CD4-positive, alpha-beta T cell treated with Interleukin-15 for 1 hour (primary cell): ENCODE data around the gene SCNM1.
"Not testable (repeated sequence)": the region's sequence is repeated elsewhere in the genome, so short reads cannot be mapped to it uniquely, and the experiment has no call there.

Experiments used
- DNase-seq: peaks from one replicate; pipeline ENCODE4 v3.0.0-alpha.2; 2020

The SCNM1 gene

DNA sequence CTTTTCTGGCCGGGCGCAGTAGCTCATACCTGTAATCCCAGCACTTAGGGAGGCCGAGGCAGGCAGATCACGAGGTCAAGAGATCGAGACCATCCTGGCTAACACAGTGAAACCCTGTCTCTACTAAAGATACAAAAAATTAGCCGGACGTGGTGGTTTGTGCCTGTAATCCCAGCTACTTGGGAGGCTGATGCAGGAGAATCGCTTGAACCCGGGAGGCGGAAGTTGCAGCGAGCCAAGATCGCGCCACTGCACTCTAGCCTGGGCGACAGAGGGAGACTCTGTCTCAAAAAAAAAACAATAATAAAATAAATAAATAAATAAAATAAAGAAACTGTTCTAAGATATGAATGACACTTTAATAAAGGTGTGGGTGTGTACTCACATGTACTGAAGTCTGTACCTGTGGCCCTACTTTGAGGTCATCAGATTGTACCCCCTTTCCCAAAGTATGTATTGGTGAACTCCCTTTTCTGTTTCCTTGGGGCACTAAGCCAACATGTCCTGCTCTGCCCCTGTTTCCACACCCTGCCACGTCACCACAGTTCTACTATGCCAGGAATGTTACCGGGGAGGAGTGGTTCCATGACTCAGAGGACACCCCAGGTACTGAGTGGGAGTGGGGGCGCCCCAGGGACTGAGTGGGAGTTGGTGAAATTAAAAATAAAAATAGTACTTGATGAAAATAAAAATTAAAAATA is 29.1 kb downstream of the SCNM1 start:
- DNase-seq = not testable (repeated sequence)

GRCh38 chr1:151196292-151196800 is 30.4 kb downstream of the SCNM1 start:
- DNase-seq = peak; percentile 46

DNA sequence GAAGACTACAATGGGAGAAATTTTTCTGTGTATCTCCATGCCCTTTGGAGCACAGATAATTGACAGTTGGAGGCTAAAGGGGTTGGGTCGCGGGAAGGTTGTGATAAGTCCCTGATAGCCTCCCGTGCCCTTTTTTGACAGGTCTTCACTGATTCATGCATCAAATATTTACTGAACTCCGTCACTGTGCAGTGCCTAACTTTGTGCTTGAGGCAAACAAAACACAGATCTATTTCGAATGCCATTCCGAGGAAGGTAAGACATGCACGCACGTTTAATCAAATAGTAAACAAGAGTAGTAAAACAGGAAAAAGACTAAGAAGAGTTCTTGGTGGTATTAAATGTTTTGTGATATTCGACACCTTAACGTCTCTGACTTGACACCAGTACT is 31.9 kb downstream of the SCNM1 start:
- no peak for DNase-seq

- peak; percentile 99 for DNase-seq
Observed at GRCh38 chr1:151198254-151199127, 32.5 kb downstream of the SCNM1 start, which contains the start of gene PIP5K1A. Gene PIP5K1A (plus strand): TSS chr1:151198552. CDS start chr1:151198997, 445 bp downstream.

DNA sequence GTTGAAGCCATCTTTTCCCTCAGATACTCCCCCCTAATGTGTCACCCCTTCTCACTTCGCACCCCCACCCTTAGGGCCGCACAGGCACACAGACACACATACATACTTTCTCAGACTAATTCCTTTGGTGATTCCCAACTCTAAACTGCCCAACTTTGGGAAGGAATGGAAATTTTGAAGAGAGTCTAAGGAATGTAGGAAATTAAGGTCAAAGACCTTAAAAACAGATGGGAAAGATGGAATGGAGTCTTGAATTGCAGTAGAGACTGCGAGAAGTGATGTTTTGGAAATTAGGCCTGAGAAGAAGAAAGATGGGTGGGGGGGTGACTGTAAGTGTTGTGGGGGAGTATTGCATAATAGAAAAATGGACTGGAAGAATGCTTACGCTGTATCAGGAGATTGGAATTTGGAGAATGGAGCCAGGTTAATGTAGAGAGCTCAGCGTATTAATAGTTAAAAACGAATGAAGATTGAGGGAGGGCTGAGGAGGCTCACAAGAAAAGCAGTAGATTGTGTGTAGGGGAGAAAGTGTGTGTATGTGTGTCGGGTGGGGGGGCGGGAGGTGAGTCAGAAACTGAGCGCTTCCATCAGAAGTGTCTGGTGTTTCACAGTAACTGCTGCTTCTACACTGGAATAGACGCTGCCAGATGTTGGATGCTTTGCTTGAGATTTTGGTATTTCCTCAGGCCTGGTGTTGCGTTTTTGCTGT is 34.1 kb downstream of the SCNM1 start:
- no peak for DNase-seq

DNA sequence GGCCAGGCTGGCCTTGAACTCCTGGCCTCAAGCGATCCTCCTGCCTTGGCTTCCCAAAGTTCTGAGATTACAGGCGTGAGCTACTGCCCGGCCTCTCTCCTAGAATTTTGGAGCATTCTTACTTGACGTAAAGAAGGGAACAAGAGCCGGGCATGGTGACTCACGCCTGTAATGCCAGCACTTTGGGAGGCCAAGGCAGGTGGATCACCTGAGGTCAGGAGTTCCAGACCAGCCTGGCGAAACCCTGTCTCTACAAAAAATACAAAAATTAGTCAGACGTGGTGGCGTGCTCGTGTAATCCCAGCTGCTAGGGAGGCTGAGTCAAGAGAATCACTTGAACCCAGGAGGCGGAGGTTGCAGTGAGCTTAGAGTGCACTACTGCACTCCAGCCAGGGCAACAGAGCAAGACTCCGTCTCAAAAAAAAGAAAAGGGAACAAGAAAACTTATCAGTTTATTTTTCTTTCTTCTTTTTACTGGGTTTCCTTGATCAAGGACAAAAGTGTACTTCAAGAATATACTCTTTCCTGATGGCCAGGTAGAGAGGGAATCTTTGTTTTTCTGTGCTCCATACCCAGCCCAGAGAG is 39.5 kb downstream of the SCNM1 start:
- DNase-seq = not testable (repeated sequence)

DNA sequence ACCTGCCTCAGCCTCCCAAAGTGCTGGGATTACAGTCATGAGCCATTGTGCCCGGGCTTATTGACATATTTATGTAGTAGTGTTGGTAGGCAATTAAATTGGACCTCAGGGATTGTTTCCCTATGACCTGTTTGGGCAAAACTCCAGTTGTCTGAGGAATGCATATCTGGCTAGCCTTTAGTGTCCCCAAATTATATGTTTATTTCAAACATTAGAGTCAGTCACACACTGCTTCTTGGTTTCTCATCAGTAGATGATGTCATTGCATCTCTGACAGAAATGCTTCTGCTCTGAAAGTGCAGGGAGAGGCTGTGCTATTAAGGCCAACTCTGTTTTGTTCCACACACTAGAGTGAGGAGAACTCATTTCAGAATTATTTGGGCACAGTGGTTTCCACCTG is 44.9 kb downstream of the SCNM1 start:
- no peak for DNase-seq

DNA sequence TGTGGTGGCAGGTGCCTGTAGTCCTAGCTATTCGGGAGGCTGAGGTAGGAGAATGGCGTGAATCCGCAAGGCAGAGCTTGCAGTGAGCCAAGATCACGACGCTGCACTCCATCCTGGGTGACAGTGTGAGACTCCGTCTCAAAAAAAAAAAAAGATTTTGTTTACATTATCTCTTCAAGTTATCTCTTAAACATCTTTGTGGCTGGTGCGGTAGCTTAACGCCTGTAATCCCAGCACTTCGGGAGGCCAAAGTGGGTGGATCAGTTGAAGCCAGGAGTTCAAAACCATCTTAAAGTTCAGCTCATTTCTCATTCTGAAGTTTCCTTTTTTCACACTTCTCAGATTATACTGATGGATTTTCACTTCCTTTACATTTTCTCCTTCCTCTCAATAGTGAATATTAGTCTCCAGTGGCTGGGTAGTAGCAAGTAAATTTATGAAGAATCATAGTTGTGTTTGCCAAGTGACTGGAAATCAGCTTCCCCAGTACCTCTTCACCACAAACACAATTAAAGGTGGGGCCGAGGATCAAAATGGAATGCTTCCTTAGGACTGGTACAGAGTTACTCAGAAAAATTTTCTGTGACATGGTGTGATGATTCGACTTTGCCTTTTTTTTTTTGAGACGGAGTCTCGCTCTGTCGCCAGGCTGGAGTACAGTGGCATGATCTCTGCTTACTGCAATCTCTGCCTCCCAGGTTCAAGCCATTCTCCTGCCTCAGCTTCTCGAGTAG is 46.2 kb downstream of the SCNM1 start:
- DNase-seq = no peak

DNA sequence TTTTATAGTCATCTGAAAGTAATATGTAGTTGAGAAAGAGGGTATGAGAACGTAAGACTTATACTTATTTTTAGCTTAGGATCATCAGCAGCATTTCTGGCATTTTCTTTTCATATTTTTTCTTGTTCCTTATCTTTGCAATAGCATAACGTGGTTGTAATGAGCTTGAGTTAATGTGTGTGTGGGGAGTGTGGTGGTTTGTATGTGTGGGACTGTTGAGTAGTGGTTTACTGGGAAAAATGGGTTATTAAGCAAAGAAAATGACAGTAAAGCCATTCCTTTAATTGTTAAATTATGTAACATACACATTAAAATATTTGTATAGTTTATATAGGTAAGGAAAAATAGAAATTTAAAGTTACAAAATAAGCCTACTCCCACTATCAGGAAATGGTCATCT is 47.6 kb downstream of the SCNM1 start:
- no peak for DNase-seq
